NCI-H82 treated with DMSO at 0.1 percent for 48 hours (cell line): ENCODE data around the gene FOLR2.
"Not testable (repeated sequence)": the region's sequence is repeated elsewhere in the genome, so short reads cannot be mapped to it uniquely, and the experiment has no call there.

Experiments used
- DNase-seq: peaks from one replicate; lab custom pipeline; 2025; ENCODE audit not compliant: unreplicated experiment; lab: John Stamatoyannopoulos, UW

FOLR2 gene

GRCh38 chr11:72216638-72217037 is at the start of gene FOLR2:
TSS of gene FOLR2 (plus strand) at chr11:72216794. CDS start at chr11:72218585, 1,791 bp downstream.
- DNase-seq, result no peak

GRCh38 chr11:72169046-72169555 is 47.5 kb upstream of the FOLR2 start:
- not testable (repeated sequence) for DNase-seq

GRCh38 chr11:72169754-72170153 is 46.8 kb upstream of the FOLR2 start:
- not testable (repeated sequence) for DNase-seq

- DNase-seq, result not testable (repeated sequence)
Measured at GRCh38 chr11:72172043-72172442, 44.6 kb upstream of the FOLR2 start.

- no peak for DNase-seq
Measured at GRCh38 chr11:72173291-72173690, 43.3 kb upstream of the FOLR2 start.

- no peak for DNase-seq
Measured at GRCh38 chr11:72174302-72175070, 42.1 kb upstream of the FOLR2 start.

- DNase-seq, result no peak
Measured at GRCh38 chr11:72177656-72178055, 38.9 kb upstream of the FOLR2 start.

GRCh38 chr11:72179049-72179803 is 37.4 kb upstream of the FOLR2 start:
- no peak for DNase-seq

GRCh38 chr11:72179804-72180396 is 36.7 kb upstream of the FOLR2 start:
- DNase-seq, result no peak

GRCh38 chr11:72180892-72181552 is 35.6 kb upstream of the FOLR2 start:
- DNase-seq, result not testable (repeated sequence)

GRCh38 chr11:72181553-72181958 is 35.0 kb upstream of the FOLR2 start:
- not testable (repeated sequence) for DNase-seq

GRCh38 chr11:72188267-72188666 is 28.3 kb upstream of the FOLR2 start:
- no peak for DNase-seq

- DNase-seq, result peak; percentile 70
Measured at GRCh38 chr11:72189455-72190250, 26.9 kb upstream of the FOLR2 start.

GRCh38 chr11:72190631-72191071 is 25.9 kb upstream of the FOLR2 start:
- no peak for DNase-seq

GRCh38 chr11:72191961-72192381 is 24.6 kb upstream of the FOLR2 start, which contains the start of gene FOLR1:
TSS of gene FOLR1 (plus strand) at chr11:72192140. CDS start at chr11:72192174, 34 bp downstream.
- no peak for DNase-seq

GRCh38 chr11:72195518-72196270 is 20.9 kb upstream of the FOLR2 start:
- no peak for DNase-seq

- not testable (repeated sequence) for DNase-seq
Measured at GRCh38 chr11:72201445-72201844, 15.1 kb upstream of the FOLR2 start.

- no peak for DNase-seq
Measured at GRCh38 chr11:72202571-72202970, 14.0 kb upstream of the FOLR2 start.

- no peak for DNase-seq
Measured at GRCh38 chr11:72203163-72203562, 13.4 kb upstream of the FOLR2 start.
